Activated CD8-positive, alpha-beta memory T cell treated with anti-CD3 and anti-CD28 coated beads, Interleukin-2, amount 50 U/mL, for 1 hour (primary cell): ENCODE results near the gene RIMBP3C.
"Not testable (repeated sequence)": the region's sequence is repeated elsewhere in the genome, so short reads cannot be mapped to it uniquely, and the experiment has no call there.

Experiments
- DNase-seq: peaks from one replicate; pipeline ENCODE4 v3.0.0-alpha.2; 2020; ENCODE audit errors: extremely low read depth

The RIMBP3C gene

DNA sequence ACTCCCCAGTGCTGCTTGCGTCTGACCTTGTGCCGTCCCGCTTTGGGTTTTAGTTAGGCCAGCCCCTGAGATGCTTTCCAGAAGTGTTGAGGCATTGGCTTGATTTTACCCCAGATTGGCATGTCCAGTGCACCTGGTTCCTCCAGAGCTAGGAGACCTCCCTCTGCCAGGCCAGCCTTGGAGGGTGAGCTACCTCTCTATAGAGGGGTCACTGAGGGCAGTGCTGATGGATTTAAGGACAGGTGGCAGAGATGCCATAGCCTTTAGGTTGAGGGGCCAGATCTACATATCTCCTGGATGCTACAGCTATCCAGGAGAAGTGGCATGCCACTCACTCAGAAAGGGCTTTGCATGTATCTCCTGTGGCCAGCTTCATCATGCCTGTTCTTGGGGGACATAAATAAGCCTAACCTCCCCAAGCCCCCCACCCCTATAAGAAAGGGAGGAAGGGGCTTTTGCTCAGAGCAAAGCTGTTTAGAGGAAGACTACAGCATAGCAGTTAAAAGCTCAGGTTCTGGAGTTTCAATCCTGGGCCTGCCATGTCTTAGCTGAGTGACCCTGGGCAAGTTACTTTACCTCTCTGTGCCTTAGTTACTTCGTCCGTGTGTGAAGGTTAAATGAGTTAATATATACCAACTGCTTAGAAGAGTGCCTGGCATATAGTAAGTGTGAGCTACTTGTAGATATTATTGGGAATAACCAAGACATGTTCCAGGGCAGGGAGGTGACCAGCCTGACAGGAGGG is 22.7 kb upstream of the RIMBP3C start:
- no peak for DNase-seq

DNA sequence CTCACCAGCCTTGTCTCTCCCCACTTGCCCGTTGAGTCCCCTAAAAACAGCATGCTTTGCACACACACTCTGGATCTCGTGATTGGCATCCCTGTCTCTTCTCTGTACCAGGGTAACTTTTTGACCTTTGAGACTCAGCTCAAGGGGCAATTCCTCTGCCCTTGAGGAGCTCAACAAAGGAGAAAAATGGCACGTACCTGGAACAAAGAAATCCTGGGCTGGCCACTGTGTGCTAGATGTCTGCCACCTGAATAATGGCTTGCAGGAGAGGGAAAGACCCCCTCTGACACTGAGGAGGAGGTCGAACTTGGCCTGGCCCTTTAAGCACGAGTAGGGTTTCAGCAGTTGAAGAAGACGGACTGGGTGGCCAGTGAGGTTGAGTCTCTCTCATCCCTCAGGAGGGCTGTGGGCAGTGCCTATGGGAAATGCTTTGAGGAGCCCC is 22.1 kb upstream of the RIMBP3C start:
- no peak for DNase-seq

DNA sequence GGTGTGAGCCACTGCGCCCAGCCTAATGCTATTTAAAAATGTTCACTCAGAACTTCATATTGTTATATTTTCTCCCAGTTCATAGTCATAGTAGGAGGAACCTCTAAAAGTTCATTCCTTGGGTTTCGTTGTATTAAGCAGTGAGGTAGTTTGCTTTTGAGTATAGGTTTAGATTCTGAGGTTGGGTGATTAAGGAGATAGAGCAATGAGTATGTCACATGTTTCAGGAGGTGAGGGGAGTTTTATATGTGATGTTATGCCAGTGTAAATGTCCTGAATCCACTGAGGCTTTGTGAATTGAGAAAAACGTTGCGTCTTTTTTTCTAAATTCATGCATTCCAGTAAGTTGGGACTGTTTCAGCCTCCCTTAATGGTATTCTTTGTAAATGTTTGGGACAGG is 20.4 kb upstream of the RIMBP3C start:
- DNase-seq: no peak

GRCh38 chr22:21570398-21570797 is 19.1 kb upstream of the RIMBP3C start:
- no peak for DNase-seq

DNA sequence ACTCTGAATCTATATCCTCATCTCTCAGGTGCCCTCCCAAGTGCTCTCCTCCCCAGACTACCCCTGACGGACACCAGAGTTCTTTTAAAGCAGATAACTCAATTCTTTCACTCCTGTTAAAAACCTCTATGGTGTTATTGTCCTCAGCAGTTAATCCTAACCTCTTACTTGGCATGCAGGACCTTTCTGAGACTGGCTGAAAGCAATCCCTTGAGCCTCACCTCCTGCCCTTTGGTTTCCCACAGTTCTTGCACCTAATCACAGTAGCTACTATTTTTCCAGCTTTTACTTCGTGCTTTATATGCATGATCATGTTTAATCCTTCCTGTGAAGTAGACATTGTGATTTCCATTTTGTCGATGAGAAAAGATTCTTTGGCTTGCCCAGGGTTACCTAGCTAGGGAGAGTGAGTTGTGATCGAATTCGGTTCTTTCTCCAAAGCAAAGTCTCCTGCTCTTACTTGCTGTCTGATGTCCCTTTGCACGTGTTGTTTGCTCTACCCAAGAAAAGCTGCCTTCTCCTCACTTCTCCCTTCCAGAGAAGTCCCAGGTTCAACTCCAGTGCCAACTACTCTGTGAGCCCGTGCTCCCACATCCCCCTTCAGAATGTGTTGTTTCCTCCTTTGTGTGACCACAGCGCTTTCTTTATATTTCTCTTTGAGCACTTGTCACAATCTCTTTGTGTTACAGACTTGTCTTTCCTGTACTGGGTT is 18.4 kb upstream of the RIMBP3C start:
- no peak for DNase-seq

GRCh38 chr22:21569076-21569427 is 17.8 kb upstream of the RIMBP3C start:
- not testable (repeated sequence) for DNase-seq

DNA sequence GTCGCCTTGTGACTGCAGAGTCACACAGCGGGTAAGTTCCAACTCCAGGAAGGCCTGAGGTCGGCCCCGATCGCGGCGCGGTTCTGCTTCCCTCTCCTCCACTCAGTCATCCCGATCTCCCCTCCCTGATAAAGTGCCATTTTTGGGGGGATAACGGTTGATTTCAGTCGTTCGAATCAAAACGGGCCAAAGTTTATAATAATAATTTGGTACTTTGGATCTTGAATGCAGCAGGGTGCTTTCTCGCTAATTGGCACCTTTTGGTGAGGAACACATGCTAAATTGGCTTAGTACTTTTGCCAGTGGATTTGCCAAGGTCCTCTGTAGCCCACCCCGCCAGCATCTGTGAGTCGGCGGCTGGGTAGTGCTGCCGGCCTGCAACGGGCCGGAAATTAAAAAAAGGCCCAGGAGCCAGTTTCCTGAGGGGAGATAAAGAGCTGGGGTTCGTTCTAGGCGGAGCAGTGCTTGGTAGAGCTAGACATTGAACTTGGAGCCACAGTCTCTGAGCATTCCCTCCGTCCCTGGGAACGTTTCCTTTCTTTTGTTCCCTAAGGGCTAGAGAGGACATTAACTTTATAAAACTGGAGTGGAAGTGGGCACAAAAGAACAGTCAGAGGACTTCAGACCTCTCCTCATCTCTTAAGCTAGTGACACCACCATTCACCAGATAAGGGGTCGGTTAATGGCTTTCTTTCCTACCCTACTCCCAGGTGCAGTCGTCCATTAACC is 17.2 kb upstream of the RIMBP3C start:
- no peak for DNase-seq

- peak; percentile 50 for DNase-seq
Measured at GRCh38 chr22:21567456-21568346, 16.4 kb upstream of the RIMBP3C start, which contains the start of gene UBE2L3. UBE2L3 (plus strand) TSS chr22:21567714; CDS start chr22:21567745, 31 bp downstream.

GRCh38 chr22:21564411-21564810 is 13.2 kb upstream of the RIMBP3C start:
- DNase-seq: no peak

DNA sequence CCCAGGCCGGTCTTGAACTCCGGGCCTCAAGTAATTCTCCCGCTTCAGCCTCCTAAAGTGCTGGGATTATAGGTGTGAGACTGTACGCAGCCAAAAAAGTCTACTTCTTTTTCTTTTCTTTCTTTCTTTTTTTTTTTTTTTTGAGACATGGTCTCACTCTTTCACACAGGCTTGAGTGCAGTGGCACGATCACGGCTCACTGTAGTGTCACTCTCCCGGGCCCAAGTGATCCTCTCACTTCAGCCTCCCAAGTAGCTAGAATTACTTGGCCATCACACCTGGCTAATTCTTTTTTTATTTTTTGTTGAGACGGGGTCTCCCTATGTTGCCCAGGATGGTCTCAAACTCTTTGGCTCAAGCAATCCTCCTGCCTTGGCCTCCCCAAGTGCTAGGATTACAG is 12.7 kb upstream of the RIMBP3C start:
- no peak for DNase-seq

- not testable (repeated sequence) for DNase-seq
Measured at GRCh38 chr22:21560657-21561056, 9.4 kb upstream of the RIMBP3C start.

GRCh38 chr22:21559345-21560125 is 8.3 kb upstream of the RIMBP3C start:
- DNase-seq: not testable (repeated sequence)

- DNase-seq: not testable (repeated sequence)
Measured at GRCh38 chr22:21550678-21551047, 598 bp downstream of the RIMBP3C start.

- DNase-seq: not testable (repeated sequence)
Measured at GRCh38 chr22:21550008-21550677, 1.1 kb downstream of the RIMBP3C start.

DNA sequence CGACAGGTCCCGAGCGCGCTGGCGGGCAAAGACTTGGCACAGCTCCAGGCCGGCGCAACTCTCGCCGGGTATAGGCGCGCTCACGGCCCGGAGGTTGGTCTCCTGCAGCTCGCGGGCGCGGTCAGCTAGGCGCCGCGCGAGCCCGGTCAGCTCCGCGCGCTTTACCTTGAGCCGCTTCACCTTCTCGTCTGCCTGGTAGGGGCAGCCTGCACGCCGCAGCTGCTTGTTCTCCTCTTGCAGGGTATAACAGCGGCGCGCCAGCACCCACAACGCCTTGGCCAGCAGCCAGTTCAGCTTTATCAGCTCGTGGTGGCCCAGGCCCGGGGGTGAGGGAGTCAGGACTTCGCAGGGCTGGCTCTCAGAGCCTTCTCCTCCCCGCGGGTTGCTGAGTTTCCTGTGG is 1.7 kb downstream of the RIMBP3C start:
- not testable (repeated sequence) for DNase-seq

GRCh38 chr22:21544432-21545322 is 6.6 kb downstream of the RIMBP3C start:
- not testable (repeated sequence) for DNase-seq

DNA sequence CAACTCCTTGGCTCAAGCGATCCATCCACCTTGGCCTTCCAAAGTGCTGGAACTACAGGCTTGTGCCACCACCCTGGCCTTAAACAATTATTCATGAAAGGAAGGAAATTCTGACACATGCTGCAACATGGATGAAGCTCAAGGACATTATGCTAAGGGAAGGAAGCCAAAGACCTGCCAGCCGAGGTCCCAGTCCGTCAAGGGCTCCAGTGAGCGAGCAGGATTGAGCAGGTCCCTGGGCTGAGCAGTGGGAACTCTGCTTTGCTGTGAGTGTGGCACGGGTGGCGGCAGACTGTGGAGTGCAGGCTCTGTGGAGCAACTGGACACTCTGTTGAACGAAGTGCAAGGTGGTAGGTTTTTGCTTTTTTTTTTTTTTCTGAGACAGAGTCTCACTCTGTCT is 11.4 kb downstream of the RIMBP3C start:
- DNase-seq: not testable (repeated sequence)

- DNase-seq: not testable (repeated sequence)
Measured at GRCh38 chr22:21532863-21533648, 18.2 kb downstream of the RIMBP3C start.
